Smooth muscle cell (in vitro differentiated cells): ENCODE measurements around the gene TAF1. TPM values are rescaled to one million over a fixed set of nuclear protein-coding genes. Genes with fewer than 3 reads are reported as not detected.
"Not testable (repeated sequence)": the region's sequence is repeated elsewhere in the genome, so short reads cannot be mapped to it uniquely, and the experiment has no call there.

ENCODE experiments used
- DNase-seq: peaks from one replicate; lab custom pipeline; 2025; ENCODE audit not compliant: unreplicated experiment; lab: John Stamatoyannopoulos, UW
- H2AFZ ChIP-seq: fragments of 200-600 bp; sonication (generic); 2 replicates; pipeline ENCODE4 v1.6.0; 2016; ENCODE audit warnings: antibody characterized with exemption, low read depth, mild to moderate bottlenecking
- H3F3A ChIP-seq: fragments of 200-600 bp; sonication (generic); 2 replicates; pipeline ENCODE4 v1.6.0; 2017; ENCODE audit warnings: antibody characterized with exemption, low read depth
- H3K27ac ChIP-seq: fragments of 200-600 bp; sonication (generic); 2 replicates; pipeline ENCODE4 v1.5.1; 2016; ENCODE audit warnings: low read depth, mild to moderate bottlenecking
- H3K27me3 ChIP-seq: fragments of 200-600 bp; sonication (generic); 2 replicates; pipeline ENCODE4 v1.6.1; 2016; ENCODE audit warnings: low read depth, mild to moderate bottlenecking
- H3K36me3 ChIP-seq: fragments of 200-600 bp; sonication (generic); 2 replicates; pipeline ENCODE4 v1.5.1; 2016; ENCODE audit warnings: low read depth
- H3K4me1 ChIP-seq: fragments of 200-600 bp; sonication (generic); 2 replicates; pipeline ENCODE4 v1.5.1; 2016; ENCODE audit warnings: low read depth
- H3K4me2 ChIP-seq: fragments of 200-600 bp; sonication (generic); 2 replicates; pipeline ENCODE4 v1.6.0; 2016; ENCODE audit warnings: mild to moderate bottlenecking
- H3K4me3 ChIP-seq: fragments of 200-600 bp; sonication (generic); 2 replicates; pipeline ENCODE4 v1.5.1; 2016; ENCODE audit warnings: mild to moderate bottlenecking
- H3K79me2 ChIP-seq: fragments of 200-600 bp; sonication (generic); 2 replicates; pipeline ENCODE4 v1.6.0; 2016; ENCODE audit warnings: low read depth, mild to moderate bottlenecking
- H3K9ac ChIP-seq: fragments of 200-600 bp; sonication (generic); 2 replicates; pipeline ENCODE4 v1.6.0; 2016; ENCODE audit warnings: low read depth
- H3K9me3 ChIP-seq: fragments of 200-600 bp; sonication (generic); replicated peaks from 2 replicates; pipeline ENCODE4 v1.5.1; 2016; ENCODE audit warnings: low read depth
- H4K20me1 ChIP-seq: fragments of 200-600 bp; sonication (generic); 2 replicates; pipeline ENCODE4 v1.6.0; 2016; ENCODE audit warnings: low read depth
- WGBS: methylation state at CpG from one replicate; pipeline ENCODE4 v1.1.7; 2016; ENCODE audit warnings: low lambda C conversion rate; 5-methylcytosine and 5-hydroxymethylcytosine counted together
- polyA plus RNA-seq: library from polyadenylated mRNA; unstranded; fragments of >200 nt; fragmentation: Nextera tagmentation; extraction: Ambion mirVana; gene quantifications from 2 replicates; pipeline ENCODE4 v1.2.1, GENCODE V29; 2016
- total RNA-seq: library from RNA; depleted of rRNA; stranded (reverse); fragments of >200 nt; gene quantifications from 2 replicates; pipeline ENCODE4 v1.2.3, GENCODE V29; 2014
- TF ChIP-seq, protein P1 (sequence below): fragments of 200-600 bp; sonication (generic); IDR thresholded peaks from 2 replicates; pipeline ENCODE4 v1.5.1; 2017; ENCODE audit warnings: borderline replicate concordance, mild to moderate bottlenecking, antibody characterized with exemption; ENCODE audit not compliant: insufficient read depth, poor library complexity, severe bottlenecking

Gene TAF1
- total and polyA plus RNA-seq, 2 experiments from 2014 or later, result 2.7 to 14.0 TPM

DNA sequence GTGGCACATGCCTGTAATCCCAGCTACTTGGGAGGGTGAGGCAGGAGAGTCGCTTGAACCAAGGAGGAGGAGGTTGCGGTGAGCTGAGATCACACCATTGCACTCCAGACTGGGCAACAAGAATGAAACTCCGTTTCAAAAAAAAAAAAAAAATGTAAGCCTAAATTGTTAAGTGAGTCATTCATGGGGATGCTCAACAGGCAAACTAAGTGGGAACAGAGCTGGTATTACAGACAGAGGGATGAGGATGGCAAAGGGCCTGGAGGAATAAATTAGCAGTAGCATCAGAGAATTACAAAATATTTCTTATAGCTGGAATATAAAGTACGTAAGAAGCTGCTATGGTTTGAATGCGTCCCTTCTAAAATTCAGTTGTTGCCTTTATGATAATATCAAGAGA is 123.4 kb downstream of the TAF1 start:
- Histone ChIP-seq H4K20me1 (no peaks in the 10 kb centered on the region), H3K36me3 (no peaks in the 10 kb centered on the region), H3K9ac (no peak overlapping the region), H3F3A (no peaks in the 10 kb centered on the region), H3K79me2 (no peaks in the 10 kb centered on the region), H2AFZ (no peak overlapping the region), H3K4me1 (no peaks in the 10 kb centered on the region), H3K27ac (no peak overlapping the region), H3K27me3 (no peaks in the 10 kb centered on the region), H3K9me3 (no peaks in the 10 kb centered on the region), H3K4me2 (no peak overlapping the region), H3K4me3 (no peak overlapping the region)
- 76% methylated on average over 5 of the region's 5 CpGs for WGBS
- no peak for DNase-seq
- TF ChIP-seq, protein P1, sequence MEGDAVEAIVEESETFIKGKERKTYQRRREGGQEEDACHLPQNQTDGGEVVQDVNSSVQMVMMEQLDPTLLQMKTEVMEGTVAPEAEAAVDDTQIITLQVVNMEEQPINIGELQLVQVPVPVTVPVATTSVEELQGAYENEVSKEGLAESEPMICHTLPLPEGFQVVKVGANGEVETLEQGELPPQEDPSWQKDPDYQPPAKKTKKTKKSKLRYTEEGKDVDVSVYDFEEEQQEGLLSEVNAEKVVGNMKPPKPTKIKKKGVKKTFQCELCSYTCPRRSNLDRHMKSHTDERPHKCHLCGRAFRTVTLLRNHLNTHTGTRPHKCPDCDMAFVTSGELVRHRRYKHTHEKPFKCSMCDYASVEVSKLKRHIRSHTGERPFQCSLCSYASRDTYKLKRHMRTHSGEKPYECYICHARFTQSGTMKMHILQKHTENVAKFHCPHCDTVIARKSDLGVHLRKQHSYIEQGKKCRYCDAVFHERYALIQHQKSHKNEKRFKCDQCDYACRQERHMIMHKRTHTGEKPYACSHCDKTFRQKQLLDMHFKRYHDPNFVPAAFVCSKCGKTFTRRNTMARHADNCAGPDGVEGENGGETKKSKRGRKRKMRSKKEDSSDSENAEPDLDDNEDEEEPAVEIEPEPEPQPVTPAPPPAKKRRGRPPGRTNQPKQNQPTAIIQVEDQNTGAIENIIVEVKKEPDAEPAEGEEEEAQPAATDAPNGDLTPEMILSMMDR, result no peak

DNA sequence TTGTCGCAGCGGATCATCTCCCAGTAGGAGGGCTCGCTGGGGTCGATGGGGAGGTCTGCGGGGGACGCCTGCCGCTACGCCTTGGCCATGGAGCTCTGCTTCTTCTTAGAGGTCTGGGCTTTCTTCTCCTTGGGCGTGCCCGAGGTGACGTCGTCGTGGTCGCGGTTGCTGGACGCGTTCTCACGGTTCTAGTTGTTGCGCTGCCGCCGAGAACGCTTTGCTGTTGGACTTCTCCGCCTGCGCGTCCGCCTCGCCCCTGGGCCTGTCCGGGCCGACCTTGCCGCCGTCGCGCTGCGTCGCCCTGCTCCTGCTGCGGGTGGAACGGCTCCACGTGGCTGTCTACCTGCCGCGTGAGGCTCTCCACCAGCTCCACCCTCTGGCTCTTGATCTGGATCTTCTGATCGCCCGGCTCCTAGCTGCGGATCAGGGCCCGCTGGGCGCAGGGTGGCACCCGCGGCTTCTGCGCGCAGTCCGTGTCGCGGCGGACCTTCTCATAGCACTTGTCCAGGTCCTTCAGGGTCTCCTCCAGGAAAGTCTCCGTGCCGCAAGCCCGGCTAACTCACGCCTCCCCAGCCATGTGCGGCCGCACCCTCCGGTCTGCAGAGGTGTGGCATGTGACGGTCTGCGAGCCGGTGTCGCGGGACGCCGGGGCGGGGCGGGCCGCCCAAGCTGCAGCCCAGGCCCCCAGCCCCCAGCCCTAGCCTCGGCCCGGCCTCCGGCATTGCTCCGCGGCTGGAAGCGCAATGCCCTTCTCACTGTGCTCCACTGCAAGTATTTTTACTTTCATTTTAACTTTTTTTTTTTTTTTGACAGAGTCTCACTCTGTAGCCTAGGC is 126.3 kb downstream of the TAF1 start:
- Histone ChIP-seq H3K9me3 (no peaks in the 10 kb centered on the region), H3K4me3 (no peak overlapping the region), H3K27me3 (no peaks in the 10 kb centered on the region), H3K27ac (no peak overlapping the region), H2AFZ (no peak overlapping the region), H3K79me2 (no peaks in the 10 kb centered on the region), H4K20me1 (no peaks in the 10 kb centered on the region), H3K4me1 (no peaks in the 10 kb centered on the region), H3K9ac (no peak overlapping the region), H3K4me2 (no peak overlapping the region), H3F3A (no peaks in the 10 kb centered on the region), H3K36me3 (no peaks in the 10 kb centered on the region)
- WGBS, result 97% methylated on average over 72 of the region's 76 CpGs
- TF ChIP-seq, protein P1, result no peak
- no peak for DNase-seq

DNA sequence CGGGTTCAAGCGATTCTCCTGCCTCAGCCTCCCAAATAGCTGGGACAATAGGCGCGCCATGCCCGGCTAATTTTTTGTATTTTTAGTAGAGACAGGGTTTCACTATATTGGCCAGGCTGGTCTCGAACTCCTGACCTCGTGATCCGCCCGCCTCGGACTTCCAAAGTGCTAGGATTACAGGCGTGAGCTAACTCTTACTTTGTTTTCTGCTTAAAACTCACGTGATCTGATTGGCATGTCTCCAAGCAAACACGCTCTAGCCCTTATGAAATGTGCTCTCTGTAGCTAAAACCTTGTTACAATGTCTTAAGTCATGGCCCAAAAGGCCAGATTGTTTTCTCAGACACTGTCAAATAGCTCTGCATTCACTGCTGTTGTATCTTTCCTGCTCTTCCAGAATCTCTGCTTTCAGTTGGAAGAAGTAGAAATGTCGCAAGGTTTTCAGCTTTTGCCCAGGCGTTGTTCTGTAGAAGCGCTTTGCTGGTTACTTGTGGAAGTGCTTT is 127.0 kb downstream of the TAF1 start:
- H3K27ac ChIP-seq, result no peak overlapping the region
- H3K9me3 ChIP-seq, result no peaks in the 10 kb centered on the region
- H3K27me3 ChIP-seq, result no peaks in the 10 kb centered on the region
- H3K79me2 ChIP-seq, result no peaks in the 10 kb centered on the region
- H3K4me2 ChIP-seq, result no peak overlapping the region
- no peaks in the 10 kb centered on the region for H3K4me1 ChIP-seq
- no peaks in the 10 kb centered on the region for H3K36me3 ChIP-seq
- H3K9ac ChIP-seq, result no peak overlapping the region
- no peak overlapping the region for H2AFZ ChIP-seq
- H4K20me1 ChIP-seq, result no peaks in the 10 kb centered on the region
- no peaks in the 10 kb centered on the region for H3F3A ChIP-seq
- TF ChIP-seq, protein P1, result no peak
- 87% methylated on average over 12 of the region's 16 CpGs for WGBS
- H3K4me3 ChIP-seq, result no peak overlapping the region
- no peak for DNase-seq

DNA sequence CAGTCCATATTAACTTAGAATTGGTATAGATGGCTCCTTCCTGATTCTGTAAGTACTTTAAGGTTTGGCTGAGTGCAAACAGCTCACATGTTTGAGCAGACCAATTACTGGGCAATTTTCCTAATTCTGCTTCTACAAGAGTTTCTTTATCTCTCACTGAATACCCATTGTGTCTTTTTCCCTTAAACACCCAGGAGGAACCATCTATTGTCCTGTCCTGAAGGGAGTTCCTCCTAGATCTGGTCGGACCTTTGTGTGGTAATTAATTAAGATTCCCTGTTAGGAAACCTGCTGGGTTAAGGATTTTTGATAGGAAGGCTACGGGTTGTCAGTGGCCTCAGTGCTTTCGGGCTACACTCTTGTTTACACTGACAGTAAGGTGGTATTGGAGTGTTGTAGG is 129.8 kb downstream of the TAF1 start:
- H3K4me2 ChIP-seq, H3K36me3 ChIP-seq, H3K27me3 ChIP-seq, DNase-seq, H3F3A ChIP-seq, H3K27ac ChIP-seq, H3K79me2 ChIP-seq, H2AFZ ChIP-seq, H3K4me1 ChIP-seq, H4K20me1 ChIP-seq, H3K9me3 ChIP-seq, H3K9ac ChIP-seq, H3K4me3 ChIP-seq: not testable (repeated sequence)
- 83% methylated on average over 3 of the region's 3 CpGs for WGBS
